Stomach (tissue), 4 donors: ENCODE results near the gene TSPAN16.

Experiments
- CTCF ChIP-seq, 7 experiments: fragments of 450-650 bp in 4 of 7; fragments of 200-600 bp in 3 of 7; sonication (generic) in 3 of 7; IDR thresholded peaks; one replicate each; pipeline ENCODE4 v1.5.1; 2016 to 2019; ENCODE audit warnings: antibody characterized with exemption in 7 of 7, control low read depth in 2 of 7, mild to moderate bottlenecking in 1 of 7
- EP300 ChIP-seq: sonication (generic); formaldehyde crosslinking; IDR thresholded peaks from one replicate; pipeline ENCODE4 v1.6.1; 2017; ENCODE audit warnings: antibody characterized with exemption
- POLR2A ChIP-seq, 4 donors: fragments of 450-650 bp; IDR thresholded peaks; one replicate each; pipeline ENCODE4 v1.6.1; 2016; ENCODE audit warnings: antibody characterized with exemption in 4 of 4, control low read depth in 2 of 4, mild to moderate bottlenecking in 1 of 4, moderate library complexity in 1 of 4

DNA sequence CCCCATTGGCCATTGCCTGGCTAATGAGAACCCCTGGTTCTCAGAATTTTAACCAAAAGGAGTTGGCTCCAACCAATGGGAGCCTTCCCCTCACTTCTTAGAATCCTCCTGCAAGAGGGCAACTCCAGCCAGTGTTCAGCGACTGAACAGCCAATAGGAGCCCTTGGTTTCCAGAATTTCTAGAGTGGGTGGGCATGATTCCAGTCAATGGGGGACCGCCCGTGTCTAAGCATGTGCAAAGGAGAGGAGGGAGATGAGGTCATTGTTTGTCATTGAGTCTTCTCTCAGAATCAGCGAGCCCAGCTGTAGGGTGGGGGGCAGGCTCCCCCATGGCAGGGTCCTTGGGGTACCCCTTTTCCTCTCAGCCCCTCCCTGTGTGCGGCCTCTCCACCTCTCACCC is 69.0 kb downstream of the TSPAN16 start:
- TF ChIP-seq CTCF (IDR thresholded peaks at IDR 0.05) (no peak), EP300 (no peak), POLR2A (IDR thresholded peaks at IDR 0.05) (no peak)
